K562 (cell line): Measurements from ENCODE around the gene MACF1. TPM values are rescaled to one million over a fixed set of nuclear protein-coding genes. Genes with fewer than 3 reads are reported as not detected.

Experiments
- BHLHE40 ChIP-seq: IDR thresholded peaks from 2 replicates; pipeline ENCODE4 v1.6.1; 2011; ENCODE audit warnings: low read length, improper control_type of control experiment
- GATAD2B ChIP-seq: fragments of 450-650 bp; IDR thresholded peaks from 2 replicates; pipeline ENCODE4 v1.6.1; 2017; ENCODE audit warnings: mild to moderate bottlenecking, borderline replicate concordance
- JUND ChIP-seq, 2 experiments: IDR thresholded peaks; 2 replicates in 1 of 2; 3 replicates in 1 of 2; pipeline ENCODE4 v1.6.1; 2011; ENCODE audit warnings: borderline replicate concordance in 2 of 2, low read depth in 2 of 2, low read length in 2 of 2, improper control_type of control experiment in 1 of 2, missing biosample characterization in 1 of 2, missing genetic modification characterization in 1 of 2, missing genetic modification reagents in 1 of 2
- MYNN ChIP-seq, 2 experiments: sonication (generic); formaldehyde crosslinking in 1 of 2; IDR thresholded peaks; 2 replicates each; pipeline versions ENCODE4 v1.5.0 to v1.6.1; 2016 to 2020; ENCODE audit warnings: antibody characterized with exemption in 1 of 2, missing genetic modification reagents in 1 of 2
- POLR2G ChIP-seq: fragments of 200-400 bp; formaldehyde crosslinking; IDR thresholded peaks from 2 replicates; pipeline ENCODE4 v1.6.1; 2017; ENCODE audit warnings: low read depth, mild to moderate bottlenecking, antibody characterized with exemption, low read length, moderate library complexity
- RNF2 ChIP-seq: sonication (generic); IDR thresholded peaks from 2 replicates; pipeline ENCODE4 v1.6.1; 2016
- SMAD3 ChIP-seq: fragments of 450-650 bp; formaldehyde crosslinking; conservative IDR thresholded peaks from 2 replicates; pipeline ENCODE4 v1.4.0; 2020; ENCODE audit warnings: mild to moderate bottlenecking
- TCF3 ChIP-seq: sonication (generic); formaldehyde crosslinking; IDR thresholded peaks from 2 replicates; pipeline ENCODE4 v1.4.0; 2020; ENCODE audit warnings: mild to moderate bottlenecking, missing genetic modification reagents
- ZNF212 ChIP-seq: fragments of 450-650 bp; formaldehyde crosslinking; IDR thresholded peaks from 2 replicates; pipeline ENCODE4 v1.4.0; 2020; ENCODE audit warnings: mild to moderate bottlenecking
- ZNF717 ChIP-seq: fragments of 250-450 bp; sonication (Bioruptor Pico); IDR thresholded peaks from 2 replicates; pipeline ENCODE4 v1.5.0; 2021
- polyA plus RNA-seq, 8 experiments: library from polyadenylated mRNA; depleted of rRNA in 4 of 8; stranded (reverse) in 5 of 8; unstranded in 3 of 8; fragments of >200 nt; fragmentation: Nextera tagmentation in 2 of 8; fragmentation: Illumina TruSeq in 1 of 8; extraction: Ambion mirVana in 2 of 8; extraction: Trizol in 1 of 8; gene quantifications; 2 replicates each; pipeline versions ENCODE4 v1.2.1 to v1.2.3, GENCODE V29; 2011 to 2014; ENCODE audit warnings: inconsistent platforms in 1 of 8, missing spikeins in 1 of 8
- total RNA-seq, 7 experiments: library from RNA; depleted of rRNA in 6 of 7; stranded (reverse); fragments of >200 nt in 6 of 7; fragmentation: Illumina TruSeq in 2 of 7; extraction: Trizol in 2 of 7; gene quantifications; 2 replicates each; pipeline versions ENCODE4 v1.2.1 to v1.2.3, GENCODE V29; 2011 to 2021; ENCODE audit warnings: low replicate concordance in 1 of 7
- TF ChIP-seq, protein P1 (sequence below): sonication (generic); formaldehyde crosslinking; IDR thresholded peaks from 2 replicates; pipeline ENCODE4 v1.8.0; 2023; ENCODE audit warnings: missing genetic modification reagents, mild to moderate bottlenecking, borderline replicate concordance
- TF ChIP-seq, protein P2 (sequence below): fragments of 450-650 bp; formaldehyde crosslinking; IDR thresholded peaks from 2 replicates; pipeline ENCODE4 v1.4.0; 2020; ENCODE audit warnings: mild to moderate bottlenecking, moderate library complexity
- TF ChIP-seq, protein P3 (sequence below): fragments of 450-650 bp; formaldehyde crosslinking; IDR thresholded peaks from 2 replicates; pipeline ENCODE4 v1.4.0; 2022; ENCODE audit warnings: mild to moderate bottlenecking, moderate library complexity

The MACF1 gene
- total and polyA plus RNA-seq, 9 of the 15 experiments (the other 6 are each of a cell fraction or from before 2014, with no cell fraction given) = 13.2 to 232 (median 112) TPM

DNA sequence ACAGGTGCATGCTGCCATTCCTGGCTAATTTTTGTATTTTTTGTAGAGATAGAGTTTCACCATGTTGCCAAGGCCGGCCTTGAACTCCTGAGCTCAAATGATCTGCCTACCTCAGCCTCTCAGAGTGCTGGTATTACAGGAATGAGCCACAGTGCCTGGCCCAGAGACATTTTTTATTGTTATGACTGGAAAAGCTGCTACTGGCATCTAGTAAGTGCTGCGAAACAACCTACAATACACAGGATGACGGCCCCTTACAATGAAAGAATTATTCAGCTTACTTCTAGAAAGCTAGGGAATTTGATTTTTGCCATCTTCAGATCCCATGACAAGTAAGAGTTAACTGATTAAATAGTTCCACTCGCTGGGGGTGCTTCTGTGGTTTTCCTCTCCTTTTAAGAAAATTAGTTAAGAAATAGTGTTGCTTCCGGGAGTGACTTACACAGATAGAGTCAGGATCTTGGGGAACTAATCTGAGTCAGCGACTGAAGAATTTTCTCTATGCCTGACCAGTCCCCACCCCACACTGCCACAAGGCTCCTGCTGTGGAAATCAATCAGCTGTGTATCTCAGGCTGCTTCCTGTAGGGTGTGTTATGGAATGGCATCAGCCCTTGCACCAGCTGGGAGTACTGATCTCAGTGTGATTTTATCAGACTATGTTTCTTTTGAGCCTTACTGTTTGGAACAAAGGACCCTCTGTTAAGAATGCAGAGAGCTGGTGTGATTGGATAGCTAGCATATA lies 194.0 kb downstream of the MACF1 start (continued):
- TF ChIP-seq SMAD3 (CRISPR knock-in tag) = 0 out of 2 replicates have a peak, but pooled peaks have one; percentile 45
- TF ChIP-seq, protein P1, sequence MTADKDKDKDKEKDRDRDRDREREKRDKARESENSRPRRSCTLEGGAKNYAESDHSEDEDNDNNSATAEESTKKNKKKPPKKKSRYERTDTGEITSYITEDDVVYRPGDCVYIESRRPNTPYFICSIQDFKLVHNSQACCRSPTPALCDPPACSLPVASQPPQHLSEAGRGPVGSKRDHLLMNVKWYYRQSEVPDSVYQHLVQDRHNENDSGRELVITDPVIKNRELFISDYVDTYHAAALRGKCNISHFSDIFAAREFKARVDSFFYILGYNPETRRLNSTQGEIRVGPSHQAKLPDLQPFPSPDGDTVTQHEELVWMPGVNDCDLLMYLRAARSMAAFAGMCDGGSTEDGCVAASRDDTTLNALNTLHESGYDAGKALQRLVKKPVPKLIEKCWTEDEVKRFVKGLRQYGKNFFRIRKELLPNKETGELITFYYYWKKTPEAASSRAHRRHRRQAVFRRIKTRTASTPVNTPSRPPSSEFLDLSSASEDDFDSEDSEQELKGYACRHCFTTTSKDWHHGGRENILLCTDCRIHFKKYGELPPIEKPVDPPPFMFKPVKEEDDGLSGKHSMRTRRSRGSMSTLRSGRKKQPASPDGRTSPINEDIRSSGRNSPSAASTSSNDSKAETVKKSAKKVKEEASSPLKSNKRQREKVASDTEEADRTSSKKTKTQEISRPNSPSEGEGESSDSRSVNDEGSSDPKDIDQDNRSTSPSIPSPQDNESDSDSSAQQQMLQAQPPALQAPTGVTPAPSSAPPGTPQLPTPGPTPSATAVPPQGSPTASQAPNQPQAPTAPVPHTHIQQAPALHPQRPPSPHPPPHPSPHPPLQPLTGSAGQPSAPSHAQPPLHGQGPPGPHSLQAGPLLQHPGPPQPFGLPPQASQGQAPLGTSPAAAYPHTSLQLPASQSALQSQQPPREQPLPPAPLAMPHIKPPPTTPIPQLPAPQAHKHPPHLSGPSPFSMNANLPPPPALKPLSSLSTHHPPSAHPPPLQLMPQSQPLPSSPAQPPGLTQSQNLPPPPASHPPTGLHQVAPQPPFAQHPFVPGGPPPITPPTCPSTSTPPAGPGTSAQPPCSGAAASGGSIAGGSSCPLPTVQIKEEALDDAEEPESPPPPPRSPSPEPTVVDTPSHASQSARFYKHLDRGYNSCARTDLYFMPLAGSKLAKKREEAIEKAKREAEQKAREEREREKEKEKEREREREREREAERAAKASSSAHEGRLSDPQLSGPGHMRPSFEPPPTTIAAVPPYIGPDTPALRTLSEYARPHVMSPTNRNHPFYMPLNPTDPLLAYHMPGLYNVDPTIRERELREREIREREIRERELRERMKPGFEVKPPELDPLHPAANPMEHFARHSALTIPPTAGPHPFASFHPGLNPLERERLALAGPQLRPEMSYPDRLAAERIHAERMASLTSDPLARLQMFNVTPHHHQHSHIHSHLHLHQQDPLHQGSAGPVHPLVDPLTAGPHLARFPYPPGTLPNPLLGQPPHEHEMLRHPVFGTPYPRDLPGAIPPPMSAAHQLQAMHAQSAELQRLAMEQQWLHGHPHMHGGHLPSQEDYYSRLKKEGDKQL (CRISPR knock-in tag) = no peak
- TF ChIP-seq, protein P2, sequence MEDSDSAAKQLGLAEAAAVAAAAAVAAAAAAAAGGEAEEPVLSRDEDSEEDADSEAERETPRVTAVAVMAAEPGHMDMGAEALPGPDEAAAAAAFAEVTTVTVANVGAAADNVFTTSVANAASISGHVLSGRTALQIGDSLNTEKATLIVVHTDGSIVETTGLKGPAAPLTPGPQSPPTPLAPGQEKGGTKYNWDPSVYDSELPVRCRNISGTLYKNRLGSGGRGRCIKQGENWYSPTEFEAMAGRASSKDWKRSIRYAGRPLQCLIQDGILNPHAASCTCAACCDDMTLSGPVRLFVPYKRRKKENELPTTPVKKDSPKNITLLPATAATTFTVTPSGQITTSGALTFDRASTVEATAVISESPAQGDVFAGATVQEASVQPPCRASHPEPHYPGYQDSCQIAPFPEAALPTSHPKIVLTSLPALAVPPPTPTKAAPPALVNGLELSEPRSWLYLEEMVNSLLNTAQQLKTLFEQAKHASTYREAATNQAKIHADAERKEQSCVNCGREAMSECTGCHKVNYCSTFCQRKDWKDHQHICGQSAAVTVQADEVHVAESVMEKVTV (CRISPR knock-in tag) = peak; percentile 27; the same call in 1 of the 2 replicates
- TF ChIP-seq GATAD2B = 0 out of 2 replicates have a peak, but pooled peaks have one; percentile 26
- TF ChIP-seq ZNF212 (CRISPR knock-in tag) = no peak
- peak; percentile 84 for TF ChIP-seq RNF2
- TF ChIP-seq BHLHE40 = peak; percentile 65
- no peak for TF ChIP-seq POLR2G
- peak; percentile 95; the same call in 1 of the 2 replicates for TF ChIP-seq MYNN (IDR thresholded peaks at IDR 0.05)
- TF ChIP-seq MYNN (CRISPR knock-in tag; IDR thresholded peaks at IDR 0.05) = no peak
- no peak for TF ChIP-seq ZNF717
- TF ChIP-seq, protein P3, sequence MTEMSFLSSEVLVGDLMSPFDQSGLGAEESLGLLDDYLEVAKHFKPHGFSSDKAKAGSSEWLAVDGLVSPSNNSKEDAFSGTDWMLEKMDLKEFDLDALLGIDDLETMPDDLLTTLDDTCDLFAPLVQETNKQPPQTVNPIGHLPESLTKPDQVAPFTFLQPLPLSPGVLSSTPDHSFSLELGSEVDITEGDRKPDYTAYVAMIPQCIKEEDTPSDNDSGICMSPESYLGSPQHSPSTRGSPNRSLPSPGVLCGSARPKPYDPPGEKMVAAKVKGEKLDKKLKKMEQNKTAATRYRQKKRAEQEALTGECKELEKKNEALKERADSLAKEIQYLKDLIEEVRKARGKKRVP (CRISPR knock-in tag) = peak; percentile 68
- TF ChIP-seq TCF3 (CRISPR knock-in tag) = peak; percentile 72
- peak; percentile 87 for TF ChIP-seq JUND (IDR thresholded peaks at IDR 0.05; ENCODE audit: borderline replicate concordance, low read depth, low read length)
- TF ChIP-seq JUND (tag; IDR thresholded peaks at IDR 0.05; ENCODE audit: borderline replicate concordance, low read depth, low read length) = peak; percentile 87; the same call in 2 of the 3 replicates
